Glutamatergic neuron (in vitro differentiated cells): ENCODE results near the gene IL17REL. TPM values are rescaled to one million over a fixed set of nuclear protein-coding genes. Genes with fewer than 3 reads are reported as not detected.

Experiments used
- DNase-seq: peaks from one replicate; pipeline ENCODE4 v3.0.0; 2022
- H3K27ac Mint-ChIP-seq: one replicate; pipeline ENCODE4 v1.8.0; 2020; ENCODE audit warnings: mild to moderate bottlenecking, mixed read lengths, inconsistent platforms; ENCODE audit not compliant: unreplicated experiment
- H3K27me3 Mint-ChIP-seq: one replicate; pipeline ENCODE4 v1.8.0; 2020; ENCODE audit warnings: mild to moderate bottlenecking, moderate library complexity, mixed read lengths, inconsistent platforms; ENCODE audit not compliant: unreplicated experiment
- H3K36me3 Mint-ChIP-seq: one replicate; pipeline ENCODE4 v1.8.0; 2020; ENCODE audit warnings: mild to moderate bottlenecking, mixed read lengths, inconsistent platforms; ENCODE audit not compliant: unreplicated experiment
- H3K4me1 Mint-ChIP-seq: one replicate; pipeline ENCODE4 v1.8.0; 2020; ENCODE audit warnings: mild to moderate bottlenecking, low read depth, mixed read lengths, inconsistent platforms; ENCODE audit not compliant: unreplicated experiment
- H3K4me3 Mint-ChIP-seq: one replicate; pipeline ENCODE4 v1.8.0; 2020; ENCODE audit warnings: mild to moderate bottlenecking, mixed read lengths, inconsistent platforms; ENCODE audit not compliant: unreplicated experiment
- H3K9me3 Mint-ChIP-seq: one replicate; pipeline ENCODE4 v1.8.0; 2020; ENCODE audit warnings: mild to moderate bottlenecking, moderate library complexity, mixed read lengths, inconsistent platforms; ENCODE audit not compliant: unreplicated experiment
- CTCF ChIP-seq: fragments of 200-600 bp; sonication (generic); IDR thresholded peaks from one replicate; pipeline ENCODE4 v1.5.0; 2021; ENCODE audit not compliant: partially characterized antibody, unreplicated experiment
- total RNA-seq: library from RNA; stranded (reverse); fragmentation: NEBNext Ultra II Directional; extraction: Animal tissue kit (Norgen Biotek cat#: 25700); gene quantifications from one replicate; pipeline ENCODE4 v1.2.1, GENCODE V29; 2021; ENCODE audit not compliant: unreplicated experiment

IL17REL gene
- total RNA-seq, 1 donor from 2014 or later = not detected

GRCh38 chr22:49967706-49968208 lies 44.8 kb downstream of the IL17REL start:
- DNase-seq = peak; percentile 76
- Mint-ChIP-seq H3K27me3 (peaks cover 16% of the 10 kb centered on the region), H3K27ac (peak overlapping the region; percentile 93), H3K36me3 (no peaks in the 10 kb centered on the region), H3K9me3 (peaks cover 6% of the 10 kb centered on the region), H3K4me1 (peaks cover 10% of the 10 kb centered on the region), H3K4me3 (peak overlapping the region; percentile 71)
- TF ChIP-seq CTCF = no peak

- DNase-seq = peak; percentile 52
- TF ChIP-seq CTCF = no peak
- Mint-ChIP-seq H3K9me3 (peaks cover 6% of the 10 kb centered on the region), H3K4me1 (peaks cover 10% of the 10 kb centered on the region), H3K36me3 (no peaks in the 10 kb centered on the region), H3K27me3 (peaks cover 16% of the 10 kb centered on the region), H3K4me3 (no peak overlapping the region), H3K27ac (peak overlapping the region; percentile 93)
Measured at GRCh38 chr22:49966774-49967705, 45.5 kb downstream of the IL17REL start.

GRCh38 chr22:49966041-49966773 lies 46.4 kb downstream of the IL17REL start:
- Mint-ChIP-seq H3K27ac (no peak overlapping the region), H3K9me3 (peaks cover 6% of the 10 kb centered on the region), H3K27me3 (peaks cover 16% of the 10 kb centered on the region), H3K36me3 (no peaks in the 10 kb centered on the region), H3K4me1 (peaks cover 10% of the 10 kb centered on the region), H3K4me3 (no peak overlapping the region)
- no peak for TF ChIP-seq CTCF
- no peak for DNase-seq

- H3K4me3 Mint-ChIP-seq = no peak overlapping the region
- peaks cover 8% of the 10 kb centered on the region for H3K4me1 Mint-ChIP-seq
- no peaks in the 10 kb centered on the region for H3K36me3 Mint-ChIP-seq
- no peak for TF ChIP-seq CTCF
- H3K27ac Mint-ChIP-seq = no peak overlapping the region
- peak; percentile 15 for DNase-seq
- peaks cover 12% of the 10 kb centered on the region for H3K27me3 Mint-ChIP-seq
- peaks cover 6% of the 10 kb centered on the region for H3K9me3 Mint-ChIP-seq
Measured at GRCh38 chr22:49965091-49966040, 47.2 kb downstream of the IL17REL start.
